Activated CD4-positive, alpha-beta T cell treated with anti-CD3 and anti-CD28 coated beads, Interleukin-2, amount 50 U/mL, for 1 hour (primary cell): ENCODE results near the gene RAD51B.

Source experiments
- DNase-seq: peaks from one replicate; pipeline ENCODE4 v3.0.0-alpha.2; 2020

RAD51B gene

GRCh38 chr14:68315081-68315480 is 495.5 kb downstream of the RAD51B start:
- DNase-seq, result no peak

- DNase-seq, result no peak
Observed at GRCh38 chr14:68316078-68316868, 496.7 kb downstream of the RAD51B start.

GRCh38 chr14:68317239-68317638 is 497.7 kb downstream of the RAD51B start:
- DNase-seq, result no peak

- no peak for DNase-seq
Observed at GRCh38 chr14:68318828-68319227, 499.2 kb downstream of the RAD51B start.

GRCh38 chr14:68320495-68320894 is 500.9 kb downstream of the RAD51B start:
- no peak for DNase-seq

- no peak for DNase-seq
Observed at GRCh38 chr14:68322940-68323620, 503.5 kb downstream of the RAD51B start.

GRCh38 chr14:68325267-68325807 is 505.8 kb downstream of the RAD51B start:
- DNase-seq, result no peak

GRCh38 chr14:68327231-68327630 is 507.7 kb downstream of the RAD51B start:
- no peak for DNase-seq

- no peak for DNase-seq
Observed at GRCh38 chr14:68328509-68328908, 508.9 kb downstream of the RAD51B start.

GRCh38 chr14:68331426-68331825 is 511.8 kb downstream of the RAD51B start:
- no peak for DNase-seq

GRCh38 chr14:68331991-68332390 is 512.4 kb downstream of the RAD51B start:
- DNase-seq, result no peak

- DNase-seq, result no peak
Observed at GRCh38 chr14:68333262-68333661, 513.7 kb downstream of the RAD51B start.

GRCh38 chr14:68335312-68335711 is 515.7 kb downstream of the RAD51B start:
- no peak for DNase-seq

GRCh38 chr14:68336165-68336564 is 516.6 kb downstream of the RAD51B start:
- no peak for DNase-seq

- DNase-seq, result no peak
Observed at GRCh38 chr14:68337279-68337678, 517.7 kb downstream of the RAD51B start.

- no peak for DNase-seq
Observed at GRCh38 chr14:68340262-68340661, 520.7 kb downstream of the RAD51B start.

- DNase-seq, result no peak
Observed at GRCh38 chr14:68341411-68342212, 522.0 kb downstream of the RAD51B start.

GRCh38 chr14:68342216-68342763 is 522.7 kb downstream of the RAD51B start:
- no peak for DNase-seq

GRCh38 chr14:68343534-68344118 is 524.0 kb downstream of the RAD51B start:
- DNase-seq, result no peak

- DNase-seq, result no peak
Observed at GRCh38 chr14:68345738-68346137, 526.2 kb downstream of the RAD51B start.

- DNase-seq, result no peak
Observed at GRCh38 chr14:68346556-68347343, 527.2 kb downstream of the RAD51B start.
